ENCODE data around the gene ONECUT3. TPM values are rescaled to one million over a fixed set of nuclear protein-coding genes. Genes with fewer than 3 reads are reported as not detected.

The ONECUT3 gene
- total and polyA plus RNA-seq, 2 of the 4 experiments (the other 2 are of a cell fraction), result not detected

GRCh38 chr19:1705367-1705766 is 47.9 kb upstream of the ONECUT3 start:
- no peak overlapping the region for H4K91ac ChIP-seq (ENCODE audit: insufficient read depth, low read depth, low read length)
- H3K27me3 ChIP-seq (ENCODE audit: control insufficient read depth, insufficient read depth, low read length), result peaks cover 18% of the 10 kb centered on the region
- no peak overlapping the region for H2AFZ ChIP-seq (replicated peaks; ENCODE audit: low read length, poor library complexity)
- H3K4me1 ChIP-seq (ENCODE audit: control insufficient read depth, insufficient read depth, low read length), result no peaks in the 10 kb centered on the region
- no peak overlapping the region for H4K8ac ChIP-seq (ENCODE audit: low read depth in 2 of 2, low read length in 2 of 2)
- BruUV-seq (replicated peaks), result no TSS peak
- H4K5ac ChIP-seq (ENCODE audit: low read depth, low read length), result no peak overlapping the region
- H3K9me1 ChIP-seq (ENCODE audit: insufficient read depth, low read length), result no peaks in the 10 kb centered on the region
- in situ Hi-C loops (cut with MboI; ENCODE audit: low sequenced_read_pairs), result no loop called here
- no peaks in the 10 kb centered on the region for H3K36me3 ChIP-seq (ENCODE audit: control insufficient read depth, insufficient read depth, low read length)
- H4K20me1 ChIP-seq (ENCODE audit: insufficient read depth, low read length), result no peaks in the 10 kb centered on the region
- H3K14ac ChIP-seq (replicated peaks; ENCODE audit: low read depth, low read length), result no peak overlapping the region
- dilution Hi-C loops (cut with HindIII; ENCODE audit: low sequenced_read_pairs, unreplicated experiment), result no loop called here
- no peak overlapping the region for H2AK9ac ChIP-seq (replicated peaks; ENCODE audit: low read depth, low read length, poor library complexity)
- 32 to 100% methylated on average over 1 to 2 of the region's 2 CpGs for WGBS, 2 experiments (ENCODE audit: extremely low coverage in 2 of 2, insufficient read length in 1 of 2)
- H3K4ac ChIP-seq (ENCODE audit: low read depth, low read length), result no peak overlapping the region
- H3K23ac ChIP-seq (ENCODE audit: low read depth, low read length), result no peak overlapping the region
- H3K27ac ChIP-seq (ENCODE audit: insufficient read depth, low read length), result no peak overlapping the region
- no peak overlapping the region for H2BK15ac ChIP-seq (ENCODE audit: low read depth, low read length)
- DNase-seq, result no peak
- peak overlapping the region; percentile 26 for H2BK5ac ChIP-seq (ENCODE audit: low read depth, low read length, poor library complexity, severe bottlenecking)
- POLR2A ChIA-PET (ENCODE audit: unreplicated experiment), result no interaction called here
- TF ChIP-seq SMC3 (IDR thresholded peaks at IDR 0.05; ENCODE audit: low read depth, low read length) (no peak), MXI1 (IDR thresholded peaks at IDR 0.05; ENCODE audit: borderline replicate concordance, low read depth, low read length) (no peak), MAFK (IDR thresholded peaks at IDR 0.05; ENCODE audit: low read depth, low read length) (no peak), FOS (IDR thresholded peaks at IDR 0.05; ENCODE audit: low read depth, low read length) (no peak), NFE2L2 (IDR thresholded peaks at IDR 0.05; ENCODE audit: low read depth, low read length) (no peak), RAD21 (IDR thresholded peaks at IDR 0.05; ENCODE audit: low read length) (no peak), POLR2A (IDR thresholded peaks at IDR 0.05; ENCODE audit: low read depth, low read length) (no peak), MAZ (IDR thresholded peaks at IDR 0.05; ENCODE audit: borderline replicate concordance, low read depth, low read length) (no peak), RCOR1 (IDR thresholded peaks at IDR 0.05; ENCODE audit: insufficient replicate concordance, low read length) (no peak)
- TF ChIP-seq, protein P1, sequence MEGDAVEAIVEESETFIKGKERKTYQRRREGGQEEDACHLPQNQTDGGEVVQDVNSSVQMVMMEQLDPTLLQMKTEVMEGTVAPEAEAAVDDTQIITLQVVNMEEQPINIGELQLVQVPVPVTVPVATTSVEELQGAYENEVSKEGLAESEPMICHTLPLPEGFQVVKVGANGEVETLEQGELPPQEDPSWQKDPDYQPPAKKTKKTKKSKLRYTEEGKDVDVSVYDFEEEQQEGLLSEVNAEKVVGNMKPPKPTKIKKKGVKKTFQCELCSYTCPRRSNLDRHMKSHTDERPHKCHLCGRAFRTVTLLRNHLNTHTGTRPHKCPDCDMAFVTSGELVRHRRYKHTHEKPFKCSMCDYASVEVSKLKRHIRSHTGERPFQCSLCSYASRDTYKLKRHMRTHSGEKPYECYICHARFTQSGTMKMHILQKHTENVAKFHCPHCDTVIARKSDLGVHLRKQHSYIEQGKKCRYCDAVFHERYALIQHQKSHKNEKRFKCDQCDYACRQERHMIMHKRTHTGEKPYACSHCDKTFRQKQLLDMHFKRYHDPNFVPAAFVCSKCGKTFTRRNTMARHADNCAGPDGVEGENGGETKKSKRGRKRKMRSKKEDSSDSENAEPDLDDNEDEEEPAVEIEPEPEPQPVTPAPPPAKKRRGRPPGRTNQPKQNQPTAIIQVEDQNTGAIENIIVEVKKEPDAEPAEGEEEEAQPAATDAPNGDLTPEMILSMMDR (conservative IDR thresholded peaks at IDR 0.05; ENCODE audit: low read depth, low read length), result no peak
- no peak overlapping the region for H3K56ac ChIP-seq (ENCODE audit: extremely low read depth, insufficient read depth, low read length)
- H3K79me1 ChIP-seq (ENCODE audit: low read depth in 1 of 2, low read length in 2 of 2), result no peaks in the 10 kb centered on the region
- H3K18ac ChIP-seq (ENCODE audit: low read depth, low read length), result no peak overlapping the region
- H3K9me3 ChIP-seq (ENCODE audit: control insufficient read depth, insufficient read depth, low read length), result peaks cover 12% of the 10 kb centered on the region
- CTCF ChIA-PET, result no interaction called here
- no peak overlapping the region for H2BK20ac ChIP-seq (ENCODE audit: low read depth, low read length)
- intact Hi-C loops (cut with micrococcal nuclease), result no loop called here
- H3K9ac ChIP-seq (ENCODE audit: low read depth, low read length), result no peak overlapping the region
- no peak overlapping the region for H2BK120ac ChIP-seq (ENCODE audit: low read depth, low read length)
- no peak for ATAC-seq (ENCODE audit: low read depth)
- no peak overlapping the region for H2AK5ac ChIP-seq (ENCODE audit: low read depth, low read length)
- no peak overlapping the region for H3K4me2 ChIP-seq (ENCODE audit: low read depth, low read length)
- no peak overlapping the region for H3K4me3 ChIP-seq (ENCODE audit: insufficient read depth, low read depth, low read length)
